ENCODE results near the gene C16orf89. TPM values are rescaled to one million over a fixed set of nuclear protein-coding genes. Genes with fewer than 3 reads are reported as not detected.

Gene C16orf89
- total RNA-seq, 1 donor from 2014 or later, result 44.3 TPM

- no peak for ATAC-seq
- no peak for DNase-seq (ENCODE audit: low spot score)
- intact Hi-C loops (cut with DNase I), result no loop called here
Measured at GRCh38 chr16:5036228-5037156, 29.3 kb downstream of the C16orf89 start.

- ATAC-seq, result no peak
- intact Hi-C loops (cut with DNase I), result no loop called here
- no peak for DNase-seq (ENCODE audit: low spot score)
Measured at GRCh38 chr16:5035909-5036227, 29.9 kb downstream of the C16orf89 start.

GRCh38 chr16:5034167-5034523, 31.6 kb downstream of the C16orf89 start:
- DNase-seq (ENCODE audit: low spot score), result no peak
- no peak for ATAC-seq
- intact Hi-C loops (cut with DNase I), result no loop called here

- peak; percentile 98 for ATAC-seq
- intact Hi-C loops (cut with DNase I), result no loop called here
- peak; percentile 96 for DNase-seq (ENCODE audit: low spot score)
Measured at GRCh38 chr16:5033256-5034166, 32.2 kb downstream of the C16orf89 start, which contains the start of gene NAGPA. Gene NAGPA, minus strand, starts transcription at chr16:5033935. Its CDS starts 21 bp downstream, at chr16:5033914.

GRCh38 chr16:5032748-5033167, 33.0 kb downstream of the C16orf89 start:
- intact Hi-C loops (cut with DNase I), result no loop called here
- DNase-seq (ENCODE audit: low spot score) (no peak), ATAC-seq (no peak)

GRCh38 chr16:5031601-5032000, 34.2 kb downstream of the C16orf89 start:
- DNase-seq (ENCODE audit: low spot score), result no peak
- intact Hi-C loops (cut with DNase I), result no loop called here
- ATAC-seq, result no peak

GRCh38 chr16:5030251-5030870, 35.4 kb downstream of the C16orf89 start:
- intact Hi-C loops (cut with DNase I), result no loop called here
- ATAC-seq (no peak), DNase-seq (ENCODE audit: low spot score) (no peak)

GRCh38 chr16:5028950-5029475, 36.7 kb downstream of the C16orf89 start:
- ATAC-seq (no peak), DNase-seq (ENCODE audit: low spot score) (no peak)
- intact Hi-C loops (cut with DNase I), result no loop called here

- DNase-seq (ENCODE audit: low spot score) (no peak), ATAC-seq (no peak)
- intact Hi-C loops (cut with DNase I), result no loop called here
Measured at GRCh38 chr16:5027575-5028235, 38.1 kb downstream of the C16orf89 start.

- intact Hi-C loops (cut with DNase I), result no loop called here
- no peak for DNase-seq (ENCODE audit: low spot score)
- ATAC-seq, result no peak
Measured at GRCh38 chr16:5027086-5027485, 38.7 kb downstream of the C16orf89 start.

GRCh38 chr16:5026664-5027063, 39.1 kb downstream of the C16orf89 start:
- ATAC-seq, result no peak
- DNase-seq (ENCODE audit: low spot score), result no peak
- intact Hi-C loops (cut with DNase I), result no loop called here

- intact Hi-C loops (cut with DNase I), result no loop called here
- peak; percentile 47 for ATAC-seq
- peak; percentile 77 for DNase-seq (ENCODE audit: low spot score)
Measured at GRCh38 chr16:5025171-5025632, 40.6 kb downstream of the C16orf89 start.

- no peak for ATAC-seq
- intact Hi-C loops (cut with DNase I), result loop anchor here (5.0 kb wide), 1 partner anchor 67 kb away; the partner anchor contains the start of gene SEC14L5
Measured at GRCh38 chr16:5024632-5025031, 41.1 kb downstream of the C16orf89 start.

GRCh38 chr16:5022521-5022920, 43.2 kb downstream of the C16orf89 start:
- intact Hi-C loops (cut with DNase I), result loop anchor here (5.0 kb wide), 1 partner anchor 65 kb away; the partner anchor contains the start of gene SEC14L5

More at GRCh38 chr16:5024632-5025031, 41.1 kb downstream of the C16orf89 start:
- no peak for DNase-seq (ENCODE audit: low spot score)

GRCh38 chr16:5020551-5020950, 45.2 kb downstream of the C16orf89 start:
- ATAC-seq, result peak; percentile 35
- DNase-seq (ENCODE audit: low spot score), result no peak
- intact Hi-C loops (cut with DNase I), result loop anchor here (5.0 kb wide), 1 partner anchor 63 kb away; the partner anchor contains the start of gene SEC14L5

More at GRCh38 chr16:5022521-5022920, 43.2 kb downstream of the C16orf89 start:
- no peak for ATAC-seq
- DNase-seq (ENCODE audit: low spot score), result no peak

GRCh38 chr16:5019775-5020174, 46.0 kb downstream of the C16orf89 start:
- intact Hi-C loops (cut with DNase I), result loop anchor here (5.0 kb wide), 1 partner anchor 62 kb away; the partner anchor contains the start of gene SEC14L5
- no peak for ATAC-seq
- DNase-seq (ENCODE audit: low spot score), result no peak

GRCh38 chr16:5018793-5019192, 47.0 kb downstream of the C16orf89 start:
- intact Hi-C loops (cut with DNase I), result no loop called here
- ATAC-seq, result peak; percentile 92
- DNase-seq (ENCODE audit: low spot score), result peak; percentile 80

GRCh38 chr16:5017678-5017969, 48.1 kb downstream of the C16orf89 start:
- ATAC-seq (no peak), DNase-seq (ENCODE audit: low spot score) (no peak)
- intact Hi-C loops (cut with DNase I), result no loop called here
